Psoas muscle (tissue), 8 donors: Measurements from ENCODE around the gene DMXL1. TPM values are rescaled to one million over a fixed set of nuclear protein-coding genes. Genes with fewer than 3 reads are reported as not detected.

Experiments
- ATAC-seq, 4 donors: fragments of 200-7000 bp; cut with Tn5 transposase; one replicate each; pipeline ENCODE4 v1.9.1; 2020; ENCODE audit warnings: moderate library complexity in 3 of 4, mild to moderate bottlenecking in 2 of 4
- DNase-seq, 2 donors: peaks; one replicate each; pipeline ENCODE4 v3.0.0-alpha.2; 2020
- H3K27ac ChIP-seq: fragments of 200-600 bp; one replicate; pipeline ENCODE4 v1.8.0; 2022
- H3K27me3 ChIP-seq, 3 donors: fragments of 200-600 bp in 1 of 3; one replicate each; pipeline versions ENCODE4 v1.6.1 to v1.8.0; 2013 to 2022; ENCODE audit warnings: low read length in 2 of 3, mild to moderate bottlenecking in 2 of 3, moderate library complexity in 1 of 3; ENCODE audit not compliant: insufficient read depth in 3 of 3
- H3K36me3 ChIP-seq, 2 donors: fragments of 200-600 bp in 1 of 2; one replicate each; pipeline versions ENCODE4 v1.6.1 to v1.8.0; 2013 to 2022; ENCODE audit warnings: low read depth in 1 of 2, mild to moderate bottlenecking in 1 of 2, moderate library complexity in 1 of 2; ENCODE audit not compliant: insufficient read depth in 1 of 2
- H3K4me1 ChIP-seq: fragments of 200-600 bp; one replicate; pipeline ENCODE4 v1.8.0; 2022
- H3K4me3 ChIP-seq: fragments of 200-600 bp; one replicate; pipeline ENCODE4 v1.8.0; 2022; ENCODE audit warnings: mild to moderate bottlenecking
- H3K9me3 ChIP-seq: fragments of 200-600 bp; one replicate; pipeline ENCODE4 v1.8.0; 2022
- CTCF ChIP-seq: fragments of 200-600 bp; IDR thresholded peaks from one replicate; pipeline ENCODE4 v1.8.0; 2022; ENCODE audit warnings: antibody characterized with exemption
- WGBS, 3 donors: extraction: QIAGEN DNeasy Blood & Tissue Kit; methylation state at CpG; one replicate each; pipeline versions ENCODE4 v1.1.6 to v1.1.7; 2013; 5-methylcytosine and 5-hydroxymethylcytosine counted together
- intact Hi-C, 2 donors: fragments of 100-400 bp; cut with DNase I; formaldehyde crosslinking; loops; one replicate each; pipeline versions ENCODE4 v1.11.0 to v1.14.2; 2022
- polyA plus RNA-seq, 3 donors: library from polyadenylated mRNA; stranded (reverse); fragments of 200-250 nt; gene quantifications; one replicate each; pipeline ENCODE4 v1.2.3, GENCODE V29; 2013
- total RNA-seq, 4 donors: library from RNA; stranded (reverse); fragmentation: NEBNext Ultra II Directional in 2 of 4; extraction: Animal tissue kit (Norgen Biotek cat#: 25700) in 2 of 4; gene quantifications; one replicate each; pipeline versions ENCODE4 v1.2.1 to v1.2.4, GENCODE V29; 2021 to 2023
- donor health status: healthy with polysubstance abuse.
- donor health status: DM: no; HTN: no; CAD: no; lungs with moderate emphysema.
- donor health status: Bipolar disorder and iron deficiency.
- donor health status: healthy.
- donor health status: DM: yes; HTN: yes; CAD: no.
- donor health status: DM: no; HTN: no; CAD: no.
- donor health status: DM: no; HTN: no; CAD: no.
- donor health status: DM: yes; HTN: yes; CAD: no.

DMXL1 gene
- total and polyA plus RNA-seq, 7 donors, result 5.1 to 21.7 (median 15.7) TPM

- no peaks in the 10 kb centered on the region for H3K9me3 ChIP-seq
- H3K4me3 ChIP-seq, result no peak overlapping the region
- H3K4me1 ChIP-seq, result peaks cover 8% of the 10 kb centered on the region
- WGBS, 3 donors, result 90 to 96% (median 95%) methylated on average over 8 of the region's 8 CpGs
- H3K27ac ChIP-seq, result no peak overlapping the region
- intact Hi-C loops, result no loop called here
- H3K36me3 ChIP-seq, result no peaks in the 10 kb centered on the region
- no peak for TF ChIP-seq CTCF
- H3K27me3 ChIP-seq, result no peaks in the 10 kb centered on the region
- no peak for DNase-seq
- no peak for ATAC-seq
Observed at GRCh38 chr5:119286511-119287488, 215.9 kb downstream of the DMXL1 start.

GRCh38 chr5:119287547-119288111 lies 216.7 kb downstream of the DMXL1 start:
- intact Hi-C loops, result no loop called here
- peaks cover 8% of the 10 kb centered on the region for H3K4me1 ChIP-seq
- no peak for ATAC-seq

GRCh38 chr5:119288379-119289033 lies 217.6 kb downstream of the DMXL1 start:
- TF ChIP-seq CTCF, result no peak
- no peak overlapping the region for H3K4me3 ChIP-seq
- H3K27me3 ChIP-seq, result no peaks in the 10 kb centered on the region
- intact Hi-C loops, result no loop called here
- H3K27ac ChIP-seq, result no peak overlapping the region
- WGBS, 3 donors, result 45 to 66% (median 60%) methylated on average over 2 of the region's 2 CpGs
- H3K4me1 ChIP-seq, result peaks cover 8% of the 10 kb centered on the region
- ATAC-seq (no peak), DNase-seq (no peak)
- no peaks in the 10 kb centered on the region for H3K9me3 ChIP-seq
- no peaks in the 10 kb centered on the region for H3K36me3 ChIP-seq

More at GRCh38 chr5:119287547-119288111, 216.7 kb downstream of the DMXL1 start:
- H3K36me3 ChIP-seq, result no peaks in the 10 kb centered on the region
- no peak for DNase-seq
- no peak for TF ChIP-seq CTCF
- H3K9me3 ChIP-seq, result no peaks in the 10 kb centered on the region
- H3K4me3 ChIP-seq, result no peak overlapping the region
- no peak overlapping the region for H3K27ac ChIP-seq
- H3K27me3 ChIP-seq, result no peaks in the 10 kb centered on the region
- 50 to 57% (median 54%) methylated on average over 3 of the region's 3 CpGs for WGBS, 3 donors

- intact Hi-C loops, result no loop called here
- no peaks in the 10 kb centered on the region for H3K27me3 ChIP-seq
- WGBS, 3 donors, result 15 to 20% (median 18%) methylated on average over 3 of the region's 3 CpGs
- no peak overlapping the region for H3K4me3 ChIP-seq
- H3K36me3 ChIP-seq, result no peaks in the 10 kb centered on the region
- no peak for TF ChIP-seq CTCF
- DNase-seq (no peak), ATAC-seq (no peak)
- H3K27ac ChIP-seq, result no peak overlapping the region
- H3K4me1 ChIP-seq, result peaks cover 8% of the 10 kb centered on the region
- no peaks in the 10 kb centered on the region for H3K9me3 ChIP-seq
Observed at GRCh38 chr5:119289438-119290044, 218.7 kb downstream of the DMXL1 start.
